ENCODE data around the gene DUS1L.

DNA sequence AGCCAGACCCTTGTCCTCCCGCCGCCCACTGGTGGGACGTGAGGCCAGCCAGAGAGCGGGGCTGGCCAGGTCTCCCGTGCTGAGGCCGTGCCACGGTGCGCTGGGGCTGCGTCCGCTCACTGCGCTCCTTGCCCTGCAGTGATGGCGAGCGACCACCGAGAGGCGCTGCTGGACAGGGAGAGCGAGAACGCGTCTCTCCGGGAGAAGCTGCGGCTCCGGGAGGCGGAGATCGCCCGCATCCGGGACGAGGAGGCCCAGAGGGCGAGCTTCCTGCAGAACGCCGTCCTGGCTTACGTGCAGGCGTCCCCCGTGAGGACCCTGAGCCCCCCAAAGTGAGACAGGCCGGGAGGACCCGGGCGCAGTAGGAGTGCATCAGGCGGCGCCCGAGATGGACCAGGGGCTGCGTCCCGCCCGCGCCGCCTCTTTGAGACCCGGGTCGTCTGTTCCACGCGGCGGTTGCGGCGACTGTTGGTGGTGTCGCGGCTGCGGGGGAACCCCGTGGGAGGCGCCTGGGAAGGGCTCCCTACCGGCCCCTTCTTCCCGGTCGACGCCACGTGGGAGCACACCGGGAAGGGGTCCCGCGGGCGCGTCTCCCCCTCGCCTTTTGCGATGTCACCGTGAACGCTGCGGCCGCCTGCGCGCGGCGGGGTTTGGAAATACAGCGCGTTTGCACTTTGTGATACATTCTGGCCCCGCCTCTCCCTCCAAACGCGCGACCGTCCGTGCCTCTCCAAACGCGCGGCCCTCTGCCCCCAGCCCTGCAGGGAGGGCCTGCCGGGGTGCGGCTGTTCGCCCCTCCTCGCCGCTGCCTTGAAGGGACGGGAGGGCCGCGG is 34.9 kb downstream of the DUS1L start:
- 0 out of 2 replicates have a peak, but pooled peaks have one; percentile 43 for TF ChIP-seq RCOR1 (IDR thresholded peaks at IDR 0.05; ENCODE audit: low read length)
- TF ChIP-seq SMC3 (IDR thresholded peaks at IDR 0.05; ENCODE audit: low read depth, low read length) = peak; percentile 87
- TF ChIP-seq RAD21 (IDR thresholded peaks at IDR 0.05; ENCODE audit: low read length) = peak; percentile 96
- peak; percentile 39; the same call in 1 of the 2 replicates for TF ChIP-seq NRF1 (IDR thresholded peaks at IDR 0.05; ENCODE audit: low read depth, low read length)
- no peak for TF ChIP-seq GATA2 (CRISPR knock-in tag; IDR thresholded peaks at IDR 0.05)
- TF ChIP-seq, protein P1, sequence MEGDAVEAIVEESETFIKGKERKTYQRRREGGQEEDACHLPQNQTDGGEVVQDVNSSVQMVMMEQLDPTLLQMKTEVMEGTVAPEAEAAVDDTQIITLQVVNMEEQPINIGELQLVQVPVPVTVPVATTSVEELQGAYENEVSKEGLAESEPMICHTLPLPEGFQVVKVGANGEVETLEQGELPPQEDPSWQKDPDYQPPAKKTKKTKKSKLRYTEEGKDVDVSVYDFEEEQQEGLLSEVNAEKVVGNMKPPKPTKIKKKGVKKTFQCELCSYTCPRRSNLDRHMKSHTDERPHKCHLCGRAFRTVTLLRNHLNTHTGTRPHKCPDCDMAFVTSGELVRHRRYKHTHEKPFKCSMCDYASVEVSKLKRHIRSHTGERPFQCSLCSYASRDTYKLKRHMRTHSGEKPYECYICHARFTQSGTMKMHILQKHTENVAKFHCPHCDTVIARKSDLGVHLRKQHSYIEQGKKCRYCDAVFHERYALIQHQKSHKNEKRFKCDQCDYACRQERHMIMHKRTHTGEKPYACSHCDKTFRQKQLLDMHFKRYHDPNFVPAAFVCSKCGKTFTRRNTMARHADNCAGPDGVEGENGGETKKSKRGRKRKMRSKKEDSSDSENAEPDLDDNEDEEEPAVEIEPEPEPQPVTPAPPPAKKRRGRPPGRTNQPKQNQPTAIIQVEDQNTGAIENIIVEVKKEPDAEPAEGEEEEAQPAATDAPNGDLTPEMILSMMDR (IDR thresholded peaks at IDR 0.05) = peak; percentile 69
- no peak for TF ChIP-seq YY1 (IDR thresholded peaks at IDR 0.05; ENCODE audit: low read depth)
- TF ChIP-seq FOXM1 (IDR thresholded peaks at IDR 0.05; ENCODE audit: low read depth) = no peak
- no peak for TF ChIP-seq EP300 (IDR thresholded peaks at IDR 0.05; ENCODE audit: borderline replicate concordance in 1 of 2, low read depth in 1 of 2, low read length in 1 of 2)
- TF ChIP-seq, protein P2, sequence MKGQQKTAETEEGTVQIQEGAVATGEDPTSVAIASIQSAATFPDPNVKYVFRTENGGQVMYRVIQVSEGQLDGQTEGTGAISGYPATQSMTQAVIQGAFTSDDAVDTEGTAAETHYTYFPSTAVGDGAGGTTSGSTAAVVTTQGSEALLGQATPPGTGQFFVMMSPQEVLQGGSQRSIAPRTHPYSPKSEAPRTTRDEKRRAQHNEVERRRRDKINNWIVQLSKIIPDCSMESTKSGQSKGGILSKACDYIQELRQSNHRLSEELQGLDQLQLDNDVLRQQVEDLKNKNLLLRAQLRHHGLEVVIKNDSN (IDR thresholded peaks at IDR 0.05; ENCODE audit: borderline replicate concordance, low read depth) = no peak
